Upper lobe of left lung (tissue), 4 donors: Measurements from ENCODE around the gene IPO5.

Experiments
- CTCF ChIP-seq, 6 experiments: fragments of 450-650 bp in 4 of 6; fragments of 200-600 bp in 2 of 6; sonication (generic) in 2 of 6; IDR thresholded peaks; one replicate each; pipeline ENCODE4 v1.5.1; 2016 to 2019; ENCODE audit warnings: antibody characterized with exemption in 6 of 6
- POLR2AphosphoS5 ChIP-seq, 2 donors: sonication (generic); formaldehyde crosslinking; IDR thresholded peaks; one replicate each; pipeline ENCODE4 v1.5.1; 2017; ENCODE audit warnings: antibody characterized with exemption in 2 of 2

GRCh38 chr13:98022210-98022609 lies 68.7 kb downstream of the IPO5 start:
- no peak for TF ChIP-seq CTCF (IDR thresholded peaks at IDR 0.05)
- TF ChIP-seq POLR2AphosphoS5 (IDR thresholded peaks at IDR 0.05) = no peak
